SK-N-DZ (cell line): ENCODE results near the gene TBC1D9B.
"Not testable (repeated sequence)": the region's sequence is repeated elsewhere in the genome, so short reads cannot be mapped to it uniquely, and the experiment has no call there.

ENCODE experiments used
- DNase-seq: peaks from one replicate; pipeline ENCODE4 v3.0.0-alpha.2; 2015; ENCODE audit warnings: low spot score

Gene TBC1D9B

DNA sequence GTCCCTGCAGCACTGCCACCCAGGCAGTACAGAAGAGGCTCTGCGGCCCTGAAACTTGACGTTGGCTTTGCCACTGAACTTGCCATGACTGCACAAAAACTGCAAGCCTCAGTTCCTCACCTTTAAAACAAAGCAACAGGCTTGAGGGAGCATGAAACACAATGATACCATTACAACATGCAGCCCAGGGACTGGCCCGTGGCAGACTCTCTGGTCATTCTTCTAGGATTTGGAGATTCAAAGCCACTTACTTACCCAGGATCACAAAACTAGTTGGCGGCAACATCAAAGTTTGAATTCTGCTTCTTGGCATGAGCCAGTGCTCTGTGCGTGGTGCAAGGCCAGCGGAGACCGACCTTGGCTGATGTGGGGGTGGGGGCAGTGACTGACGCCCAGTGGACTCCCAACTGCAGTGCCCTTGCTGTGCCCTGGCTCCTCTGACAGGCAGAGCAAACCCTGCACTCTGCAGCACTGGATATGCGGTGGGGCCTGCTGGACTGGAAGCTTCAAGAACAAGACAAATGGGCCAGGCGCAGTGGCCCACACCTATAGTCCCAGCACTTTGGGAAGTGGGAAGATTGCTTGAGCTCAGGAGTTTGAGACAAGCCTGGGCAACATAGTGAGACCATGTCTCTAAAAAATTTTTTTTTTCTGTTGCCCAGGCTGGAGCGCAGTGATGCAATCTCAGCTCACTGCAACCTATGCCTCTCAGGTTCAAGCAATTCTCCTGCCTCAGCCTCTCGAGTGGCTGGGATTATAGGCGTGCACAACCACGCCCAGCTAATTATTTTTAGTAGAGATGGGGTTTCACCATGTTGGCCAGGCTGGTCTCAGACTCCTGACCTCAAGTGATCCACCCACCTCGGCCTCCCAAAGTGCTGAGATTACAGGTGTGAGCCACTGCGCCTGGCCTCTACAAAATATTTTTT is 68.1 kb downstream of the TBC1D9B start:
- DNase-seq: no peak

DNA sequence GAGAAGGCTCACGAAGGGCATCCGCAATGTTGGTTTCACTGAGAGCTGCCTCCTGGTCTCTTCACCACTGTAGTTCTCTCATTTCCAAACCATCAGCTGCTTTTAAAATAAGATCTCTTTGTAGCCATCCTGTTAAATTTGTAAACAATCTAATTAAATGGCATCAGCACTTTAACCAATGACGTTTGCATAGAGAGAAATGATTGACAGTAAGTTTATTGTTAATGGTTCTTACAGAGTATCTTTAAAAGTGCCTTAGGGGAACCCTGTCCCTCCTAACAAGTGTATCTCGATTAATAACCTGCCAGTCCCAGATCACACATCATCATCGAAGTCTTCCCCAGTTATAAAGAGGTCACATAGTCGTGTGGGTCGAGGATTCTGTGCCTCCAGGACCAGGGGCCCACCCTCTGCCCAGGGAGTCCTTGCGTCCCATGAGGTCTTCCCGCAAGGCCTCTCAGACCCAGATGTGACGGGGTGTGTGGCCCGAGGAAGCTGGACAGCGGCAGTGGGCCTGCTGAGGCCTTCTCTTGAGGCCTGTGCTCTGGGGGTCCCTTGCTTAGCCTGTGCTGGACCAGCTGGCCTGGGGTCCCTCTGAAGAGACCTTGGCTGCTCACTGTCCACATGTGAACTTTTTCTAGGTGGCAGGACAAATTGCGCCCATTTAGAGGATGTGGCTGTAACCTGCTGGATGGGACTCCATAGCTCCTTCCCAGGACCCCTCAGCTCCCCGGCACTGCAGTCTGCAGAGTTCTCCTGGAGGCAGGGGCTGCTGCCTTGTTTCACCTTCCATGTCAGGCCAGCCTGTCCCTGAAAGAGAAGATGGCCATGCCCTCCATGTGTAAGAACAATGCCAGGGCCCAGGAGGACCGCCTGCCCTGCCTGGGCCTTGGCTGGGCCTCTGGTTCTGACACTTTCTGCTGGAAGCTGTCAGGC is 70.4 kb downstream of the TBC1D9B start:
- DNase-seq: no peak

DNA sequence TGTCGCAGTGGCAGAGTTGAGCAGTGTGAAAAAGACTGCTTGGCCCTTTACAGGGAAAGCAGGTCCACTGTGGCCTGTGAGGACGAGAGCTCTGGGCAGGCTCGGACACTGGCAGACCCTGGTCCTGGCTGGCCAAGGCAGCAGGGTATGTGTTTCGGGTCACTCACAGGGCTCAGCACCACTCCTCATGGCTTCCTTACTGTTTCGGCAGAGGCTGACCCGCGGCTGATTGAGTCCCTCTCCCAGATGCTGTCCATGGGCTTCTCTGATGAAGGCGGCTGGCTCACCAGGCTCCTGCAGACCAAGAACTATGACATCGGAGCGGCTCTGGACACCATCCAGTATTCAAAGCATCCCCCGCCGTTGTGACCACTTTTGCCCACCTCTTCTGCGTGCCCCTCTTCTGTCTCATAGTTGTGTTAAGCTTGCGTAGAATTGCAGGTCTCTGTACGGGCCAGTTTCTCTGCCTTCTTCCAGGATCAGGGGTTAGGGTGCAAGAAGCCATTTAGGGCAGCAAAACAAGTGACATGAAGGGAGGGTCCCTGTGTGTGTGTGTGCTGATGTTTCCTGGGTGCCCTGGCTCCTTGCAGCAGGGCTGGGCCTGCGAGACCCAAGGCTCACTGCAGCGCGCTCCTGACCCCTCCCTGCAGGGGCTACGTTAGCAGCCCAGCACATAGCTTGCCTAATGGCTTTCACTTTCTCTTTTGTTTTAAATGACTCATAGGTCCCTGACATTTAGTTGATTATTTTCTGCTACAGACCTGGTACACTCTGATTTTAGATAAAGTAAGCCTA is 71.3 kb downstream of the TBC1D9B start:
- DNase-seq: no peak

GRCh38 chr5:179834871-179835270 is 72.8 kb downstream of the TBC1D9B start:
- DNase-seq: not testable (repeated sequence)

DNA sequence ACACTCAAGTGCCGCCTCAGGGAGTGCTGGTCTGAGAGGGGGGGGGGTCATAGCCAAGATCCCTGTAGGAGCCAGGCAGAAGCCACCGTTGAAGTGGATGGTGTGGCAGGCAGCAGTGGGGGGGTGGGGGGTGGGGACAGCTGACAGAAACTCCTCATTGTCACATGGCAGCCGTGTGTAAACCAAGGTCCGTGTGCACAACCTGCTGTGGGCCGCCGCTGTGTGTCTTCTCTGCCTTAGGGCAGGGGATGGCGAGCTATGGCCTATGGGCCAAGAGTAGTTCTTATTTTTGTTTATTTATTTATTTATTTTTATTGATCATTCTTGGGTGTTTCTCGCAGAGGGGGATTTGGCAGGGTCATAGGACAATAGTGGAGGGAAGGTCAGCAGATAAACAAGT is 73.6 kb downstream of the TBC1D9B start:
- no peak for DNase-seq

- no peak for DNase-seq
Measured at GRCh38 chr5:179833709-179834070, 74.0 kb downstream of the TBC1D9B start.

- DNase-seq: no peak
Measured at GRCh38 chr5:179833056-179833708, 74.5 kb downstream of the TBC1D9B start.

DNA sequence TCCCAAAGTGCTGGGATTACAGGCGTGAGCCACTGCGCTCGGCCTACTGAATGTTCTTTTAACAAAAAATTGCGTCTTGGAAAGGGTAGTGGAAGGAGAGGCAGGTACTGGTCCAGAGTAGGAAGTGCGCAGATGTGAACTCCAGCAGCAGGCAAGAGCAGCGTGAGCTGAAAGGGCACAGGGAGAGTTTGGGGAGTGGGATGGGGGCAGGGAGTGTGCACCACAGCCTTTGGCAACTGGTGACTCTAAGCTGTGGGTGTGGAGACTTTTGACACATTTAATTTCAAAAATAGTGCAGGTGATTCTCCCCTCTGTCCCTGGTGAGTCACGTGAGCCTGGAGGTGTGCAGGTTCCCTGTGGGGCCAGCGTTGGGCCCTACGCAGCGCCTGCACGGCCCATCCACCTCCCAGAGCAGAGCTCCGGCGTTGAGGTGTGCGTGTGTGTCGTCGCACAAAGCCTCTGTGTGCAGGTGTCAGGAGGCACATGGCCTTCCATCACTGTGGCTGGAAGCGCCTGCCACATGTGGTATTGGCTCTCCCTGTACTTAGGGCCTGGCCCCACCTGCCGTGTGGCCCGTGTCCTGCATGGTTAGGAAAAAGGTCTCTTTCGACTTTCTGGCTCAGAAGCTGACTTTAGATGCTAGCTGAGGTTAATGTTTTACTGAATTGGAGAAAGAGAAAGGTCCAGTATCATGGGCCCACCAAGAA is 75.5 kb downstream of the TBC1D9B start:
- no peak for DNase-seq

- DNase-seq: no peak
Measured at GRCh38 chr5:179830818-179831468, 76.8 kb downstream of the TBC1D9B start.

DNA sequence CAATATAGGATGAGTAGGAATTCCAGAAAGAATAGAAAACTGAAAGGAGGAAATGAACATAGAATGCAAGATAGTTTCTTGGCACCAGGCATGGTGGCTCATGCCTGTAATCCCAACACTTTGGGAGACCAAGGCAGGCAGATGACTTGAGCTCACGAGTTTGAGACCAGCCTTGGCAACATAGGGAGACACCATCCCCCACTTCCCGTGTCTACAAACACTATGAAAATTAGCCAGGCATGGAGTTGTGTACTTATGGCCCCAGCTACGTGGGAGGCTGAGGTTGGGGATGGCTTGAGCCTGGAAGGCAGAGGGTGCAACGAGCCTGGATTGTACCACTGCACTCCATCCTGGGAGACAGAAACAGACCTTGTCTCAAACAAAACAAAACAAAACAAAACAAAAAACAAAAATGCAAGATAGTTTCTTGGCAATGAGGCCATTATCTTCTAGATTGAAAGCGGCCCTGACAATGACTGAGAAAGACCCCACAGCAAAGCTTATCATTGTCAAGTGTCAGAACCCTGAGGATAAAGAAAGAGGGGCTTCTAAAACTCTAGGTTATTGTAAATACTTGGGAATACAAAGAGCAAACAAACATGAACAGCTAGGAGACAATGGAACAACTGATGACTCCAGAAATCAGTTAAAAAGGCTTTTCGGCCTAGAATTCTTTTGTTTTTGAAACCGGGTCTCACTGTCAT is 77.8 kb downstream of the TBC1D9B start:
- DNase-seq: no peak

DNA sequence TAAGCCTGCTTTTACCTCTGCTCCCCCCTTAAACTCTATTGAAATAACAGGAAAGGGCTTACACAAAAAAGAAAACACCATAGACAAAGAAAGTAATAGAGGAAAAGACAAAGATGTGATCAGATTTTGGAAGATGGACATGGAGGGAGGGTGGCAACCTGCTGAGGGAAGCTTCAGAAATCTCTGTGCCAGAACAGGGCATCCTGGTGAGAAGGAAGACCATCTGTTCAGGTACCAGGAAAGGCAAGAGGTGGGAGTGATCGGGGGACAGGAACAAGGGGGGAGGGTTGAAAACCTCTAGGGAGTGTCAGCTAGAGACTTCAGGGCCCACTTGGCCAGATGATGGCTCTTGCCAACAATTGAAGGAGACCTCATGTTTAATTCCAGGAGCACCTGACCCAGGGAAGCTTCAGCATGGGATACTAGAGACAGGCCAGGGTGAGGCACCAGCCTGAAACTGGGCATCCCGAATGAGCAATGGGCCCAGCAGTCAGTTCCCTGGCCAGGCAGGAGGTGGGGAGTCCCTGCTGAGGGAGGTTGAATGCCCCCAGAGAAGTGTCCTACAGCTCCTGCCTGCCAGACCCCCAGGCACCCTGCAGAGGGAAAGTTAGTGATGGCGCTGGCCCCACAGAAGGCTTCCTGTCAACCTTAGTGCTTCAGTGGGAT is 78.8 kb downstream of the TBC1D9B start:
- DNase-seq: no peak

- no peak for DNase-seq
Measured at GRCh38 chr5:179827680-179828079, 80.0 kb downstream of the TBC1D9B start.

DNA sequence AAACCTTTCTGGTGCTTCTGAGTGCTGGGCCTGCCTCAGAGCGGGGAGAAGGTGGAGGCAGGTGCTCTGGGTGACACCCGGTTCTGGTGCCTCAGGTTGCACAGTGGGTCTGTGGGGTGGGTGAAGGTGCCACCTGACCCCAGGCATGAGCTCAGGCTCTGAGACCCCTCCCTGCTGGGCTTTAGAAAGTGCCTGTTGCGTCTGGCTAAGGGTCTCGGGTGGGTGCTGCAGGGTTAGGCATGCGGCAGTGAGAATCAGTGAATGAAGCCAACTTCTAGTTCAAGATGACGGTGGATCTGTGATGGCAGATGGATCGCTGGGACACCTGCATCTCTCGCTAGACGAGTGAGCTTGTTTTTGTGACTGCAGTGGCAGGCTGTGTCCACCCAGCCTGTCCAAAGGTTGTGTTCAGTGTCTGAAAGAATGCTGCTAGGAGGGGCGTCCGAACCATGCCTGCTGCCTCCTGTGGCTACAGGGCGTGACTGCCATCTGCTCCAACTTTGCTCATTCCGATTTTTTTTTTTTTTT is 82.0 kb downstream of the TBC1D9B start:
- DNase-seq: no peak

DNA sequence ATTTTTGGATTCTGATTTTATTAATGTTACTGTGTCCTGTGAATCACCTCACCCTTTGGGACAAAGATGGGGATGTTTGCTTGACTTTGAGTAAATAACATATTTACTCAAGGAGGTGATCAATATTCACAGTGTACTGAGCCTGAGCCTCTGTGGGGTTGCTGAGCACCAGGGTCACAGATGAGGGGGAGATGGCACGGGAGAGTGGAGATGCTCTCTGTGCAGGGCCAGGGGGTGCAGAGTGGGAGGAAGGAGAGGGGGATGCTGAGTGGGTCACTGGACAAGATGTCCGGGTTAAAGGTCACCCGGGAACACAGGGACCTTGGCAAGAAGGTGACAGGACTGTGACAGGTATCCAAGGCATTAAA is 83.0 kb downstream of the TBC1D9B start:
- no peak for DNase-seq

DNA sequence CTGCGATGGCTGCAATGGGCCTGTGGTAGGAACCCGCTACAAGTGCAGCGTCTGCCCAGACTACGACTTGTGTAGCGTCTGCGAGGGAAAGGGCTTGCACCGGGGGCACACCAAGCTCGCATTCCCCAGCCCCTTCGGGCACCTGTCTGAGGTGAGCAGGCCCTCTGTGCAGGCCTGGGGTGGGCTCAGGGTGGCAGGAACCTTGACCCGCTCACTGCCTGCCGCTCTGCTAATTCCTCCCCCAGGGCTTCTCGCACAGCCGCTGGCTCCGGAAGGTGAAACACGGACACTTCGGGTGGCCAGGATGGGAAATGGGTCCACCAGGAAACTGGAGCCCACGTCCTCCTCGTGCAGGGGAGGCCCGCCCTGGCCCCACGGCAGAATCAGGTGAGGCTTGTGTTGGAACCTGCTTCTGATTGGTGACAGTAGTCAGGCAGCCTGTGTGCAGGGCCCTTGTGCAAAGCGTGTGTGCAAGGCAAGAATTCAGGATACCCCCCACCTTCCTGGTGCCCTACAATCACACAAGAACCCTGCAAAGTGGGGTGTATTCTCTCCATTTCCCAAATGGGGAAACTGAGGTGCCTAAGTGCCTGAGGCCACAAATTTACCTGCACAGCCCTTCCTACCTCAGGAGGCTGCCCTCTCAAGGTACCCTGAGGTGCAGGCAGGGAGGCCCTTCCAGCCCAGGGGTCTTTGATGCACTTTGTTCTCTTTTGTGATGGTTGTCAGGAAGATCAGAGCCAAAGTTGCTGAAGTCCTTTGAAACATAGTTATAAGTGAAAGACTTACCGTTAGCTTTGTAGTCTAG is 83.6 kb downstream of the TBC1D9B start:
- DNase-seq: no peak

GRCh38 chr5:179822444-179822990 is 85.2 kb downstream of the TBC1D9B start:
- DNase-seq: no peak

DNA sequence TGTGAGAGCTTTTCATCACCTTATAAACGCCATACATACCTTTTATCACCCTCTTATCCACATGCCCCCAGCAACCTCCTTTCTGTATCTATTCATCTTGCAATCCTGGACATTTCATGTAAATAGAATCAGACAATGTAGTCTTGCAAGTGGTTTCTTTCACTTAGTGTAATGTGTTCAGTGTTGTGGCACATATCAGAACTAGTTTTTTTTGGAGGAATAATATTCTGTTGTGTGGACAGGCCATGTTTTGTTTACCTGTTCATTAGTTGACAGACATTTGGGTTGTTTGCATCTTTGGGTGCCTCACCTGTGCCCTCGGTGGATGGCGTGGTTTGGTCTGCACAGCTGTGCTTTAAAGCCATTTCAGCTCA is 85.7 kb downstream of the TBC1D9B start:
- DNase-seq: no peak
